HL-60/S4 treated with retinoic acid at 250 ng/mL for 4 days and 3 days (cell line): ENCODE measurements around the gene C20orf144.

ENCODE experiments used
- in situ Hi-C: fragments of 300-500 bp; cut with MboI; formaldehyde crosslinking; loops from 2 replicates; pipeline ENCODE4 v1.7.0; 2022; ENCODE audit warnings: low sequenced_read_pairs

C20orf144 gene

DNA sequence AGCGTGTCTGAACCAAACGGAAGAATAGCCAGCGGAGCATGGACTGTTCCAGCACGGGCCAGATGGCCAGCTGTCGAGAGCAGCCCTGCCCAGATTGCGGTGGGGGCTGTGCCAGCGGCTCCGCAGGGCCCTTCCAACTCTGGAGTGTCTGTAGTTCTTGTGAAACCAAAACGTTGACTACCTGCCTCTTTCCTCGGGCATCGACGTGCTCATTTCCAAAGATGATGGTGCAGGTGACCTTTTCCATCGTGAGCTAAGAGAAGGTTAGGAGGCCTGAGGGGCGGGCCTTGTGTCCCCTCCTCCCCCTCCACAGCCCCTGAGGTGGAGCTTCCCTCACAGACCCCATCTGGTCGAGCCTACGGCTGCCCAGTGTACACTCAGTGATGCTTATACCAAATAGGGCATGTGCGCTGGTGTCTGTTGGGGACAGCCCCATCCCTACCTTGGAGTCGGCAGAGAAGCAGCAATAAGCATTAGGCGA is 12.9 kb upstream of the C20orf144 start:
- in situ Hi-C loops: no loop called here

DNA sequence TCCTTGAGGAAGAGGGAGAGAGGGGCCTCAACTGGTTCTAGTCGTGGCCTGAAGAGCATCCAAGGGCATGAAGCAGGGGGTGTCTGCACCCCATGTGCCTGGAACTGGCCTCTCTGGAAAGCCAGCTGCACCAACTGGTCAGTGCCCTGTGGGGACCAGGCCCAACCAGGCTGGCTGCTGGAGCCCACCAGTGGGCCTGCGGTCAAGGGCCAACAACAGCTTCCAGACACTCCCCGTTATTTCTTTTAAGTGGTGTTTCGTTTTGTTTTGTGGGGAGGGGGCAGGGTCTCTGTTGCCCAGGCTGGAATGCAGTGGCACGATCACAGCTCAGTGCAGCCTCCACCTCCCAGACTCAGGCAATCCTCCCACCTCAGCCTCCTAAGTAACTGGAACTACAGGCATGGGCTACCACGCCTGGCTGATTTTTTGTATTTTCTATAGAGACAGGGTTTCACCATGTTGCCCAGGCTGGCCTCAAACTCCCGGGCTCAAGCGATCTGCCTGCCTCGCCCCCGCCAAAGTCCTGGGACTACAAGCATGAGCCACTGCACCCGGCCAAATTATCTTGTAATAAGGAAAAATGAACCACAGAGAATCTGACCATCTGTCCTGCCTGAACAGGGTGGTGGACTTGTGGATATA is 11.9 kb upstream of the C20orf144 start:
- in situ Hi-C loops: no loop called here

DNA sequence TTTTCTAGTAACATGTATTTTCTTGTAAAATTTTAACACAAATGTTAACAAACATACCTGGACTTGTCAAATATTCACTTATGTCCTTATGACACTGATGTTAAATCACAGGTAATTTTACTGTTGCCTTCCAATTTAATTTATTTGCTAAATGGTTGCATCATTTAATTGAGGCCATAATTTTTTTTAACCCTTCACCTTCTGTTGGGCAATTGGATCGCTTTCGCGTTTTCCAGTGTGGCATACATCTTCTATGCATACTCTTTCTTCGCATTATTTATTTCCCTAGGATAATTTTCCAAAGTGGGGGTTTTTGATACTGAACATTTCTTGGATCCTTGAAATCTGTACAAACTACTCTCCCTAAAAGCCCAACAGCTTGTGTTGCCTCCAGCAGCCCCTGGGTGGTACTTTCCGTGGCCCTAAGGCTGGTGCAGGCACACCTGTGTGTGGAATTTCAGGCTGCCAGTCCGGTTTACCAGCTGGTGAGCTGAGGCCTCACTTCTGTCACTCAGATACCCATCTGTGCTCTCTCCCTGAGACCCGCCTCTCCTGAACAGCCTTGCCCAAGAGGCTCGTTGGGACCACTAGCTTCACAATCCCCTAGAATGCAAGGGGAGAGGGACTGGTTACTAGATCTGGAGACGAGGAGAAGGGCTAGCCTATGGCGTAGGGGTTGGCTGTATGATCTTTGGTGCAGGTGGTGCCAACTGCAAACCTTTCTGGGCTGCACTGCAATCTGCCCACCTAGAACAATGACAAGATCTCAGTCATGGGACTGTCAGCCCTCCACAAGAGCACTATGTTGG is 11.2 kb upstream of the C20orf144 start:
- in situ Hi-C loops: no loop called here

DNA sequence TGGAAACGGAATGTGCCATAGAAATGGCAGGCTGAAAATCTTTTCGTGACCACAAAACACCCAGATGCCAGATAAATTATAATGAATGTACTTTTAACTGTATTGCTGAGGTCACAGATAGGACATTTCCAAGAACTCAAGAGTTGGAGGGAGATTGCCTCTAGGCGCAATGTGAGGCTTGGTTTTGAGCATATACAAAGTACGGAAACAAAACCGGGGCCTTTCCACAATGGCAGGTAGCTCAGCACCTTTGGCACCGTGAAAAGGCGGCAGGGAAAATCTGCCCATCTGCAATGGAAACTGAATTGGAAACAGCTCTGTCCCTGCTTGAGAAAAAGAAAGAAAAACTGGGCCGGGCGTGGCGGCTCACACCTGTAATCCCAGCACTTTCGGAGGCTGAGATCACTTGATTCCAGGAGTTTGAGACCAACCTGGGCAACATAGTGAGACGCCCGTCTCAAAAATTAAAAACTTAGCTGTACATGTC is 10.5 kb upstream of the C20orf144 start:
- in situ Hi-C loops: no loop called here

DNA sequence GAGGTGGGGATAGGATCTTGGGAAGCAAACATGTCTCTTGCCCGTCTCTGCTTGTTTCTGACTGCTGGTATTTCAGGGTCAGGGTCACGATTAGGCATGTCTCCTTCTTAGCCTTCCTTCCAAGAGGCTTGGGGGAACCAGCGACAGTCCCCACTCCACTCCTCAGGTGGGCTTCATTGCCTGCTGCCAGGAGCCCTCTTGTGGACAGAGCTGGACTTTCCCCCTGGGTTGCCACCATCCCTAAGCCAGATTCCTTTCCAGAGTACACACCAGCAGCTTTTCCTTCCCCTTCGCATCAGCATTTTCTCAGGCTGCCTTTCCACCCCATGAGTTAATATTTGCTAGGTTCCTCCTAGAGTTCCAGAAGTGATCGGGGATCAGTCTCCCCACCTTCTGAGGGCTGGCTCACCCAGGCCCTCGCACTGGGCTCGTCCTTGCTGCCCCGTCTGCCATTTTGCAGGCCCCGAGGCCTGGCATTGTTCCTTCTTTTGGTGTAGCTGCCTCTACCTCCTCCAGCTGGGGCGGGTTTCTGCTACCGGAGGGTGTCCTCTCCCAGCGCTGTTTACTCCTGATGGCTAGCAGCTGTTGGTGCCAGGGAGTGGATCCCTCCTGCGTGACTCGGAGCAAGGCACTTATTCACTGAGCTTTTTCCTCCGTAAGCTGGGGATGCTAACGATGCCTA is 8.8 kb upstream of the C20orf144 start:
- in situ Hi-C loops: no loop called here

DNA sequence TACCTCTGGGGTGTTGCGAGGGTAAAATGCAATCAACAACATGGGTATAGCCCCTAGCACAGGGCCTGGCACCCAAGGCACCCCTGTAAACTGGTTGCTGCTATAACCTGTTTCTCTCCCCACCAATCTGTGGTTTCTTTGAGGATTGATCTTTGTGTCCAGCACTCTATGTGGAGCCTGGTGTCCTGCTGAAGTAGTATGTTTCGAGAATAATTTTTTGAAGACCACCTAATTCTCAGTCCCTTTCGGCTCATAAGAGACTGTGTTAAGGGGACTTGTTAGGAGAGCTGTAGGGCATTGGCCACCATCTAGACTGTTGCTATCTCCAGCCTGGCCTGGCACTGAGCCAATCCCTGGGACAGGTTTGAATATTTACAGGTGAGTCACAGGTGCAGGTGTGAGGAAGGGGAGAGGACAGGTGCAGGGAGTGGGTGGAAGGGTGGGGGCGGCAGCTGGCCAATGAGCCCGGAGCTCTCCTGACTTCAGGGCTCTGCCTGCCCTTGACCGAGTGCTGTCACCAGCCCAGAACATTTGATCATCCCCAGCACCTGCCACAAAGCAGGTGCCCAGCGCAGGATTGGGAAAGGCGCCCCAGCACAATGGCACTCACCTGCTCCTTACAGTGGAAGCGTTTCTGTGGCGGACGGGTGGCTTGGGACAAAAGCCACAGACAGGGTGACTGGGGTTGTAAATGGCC is 8.1 kb upstream of the C20orf144 start:
- in situ Hi-C loops: no loop called here

DNA sequence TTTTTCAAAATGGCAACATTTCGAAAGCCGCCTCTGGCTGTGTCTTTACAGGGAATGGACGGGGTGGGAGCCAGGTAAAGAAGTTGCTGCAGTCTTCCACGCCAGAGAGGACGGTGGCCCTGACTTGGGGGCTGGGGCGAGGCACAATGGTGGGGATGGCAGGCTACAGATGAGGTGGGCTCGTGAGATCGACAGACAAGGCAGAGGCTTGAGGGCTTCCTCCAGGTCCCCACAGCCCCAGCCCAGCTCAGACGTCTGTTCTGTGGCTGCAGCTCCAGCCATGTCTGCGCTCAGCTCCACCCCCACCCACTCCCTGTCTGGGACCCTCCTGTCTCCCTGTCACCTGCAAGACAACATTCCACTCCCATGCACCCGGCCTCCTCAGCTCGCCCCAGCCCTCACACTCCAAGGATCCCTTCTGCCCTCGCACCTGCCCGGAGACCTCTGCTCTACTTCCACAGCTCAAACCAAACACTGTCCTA is 7.4 kb upstream of the C20orf144 start:
- in situ Hi-C loops: no loop called here

DNA sequence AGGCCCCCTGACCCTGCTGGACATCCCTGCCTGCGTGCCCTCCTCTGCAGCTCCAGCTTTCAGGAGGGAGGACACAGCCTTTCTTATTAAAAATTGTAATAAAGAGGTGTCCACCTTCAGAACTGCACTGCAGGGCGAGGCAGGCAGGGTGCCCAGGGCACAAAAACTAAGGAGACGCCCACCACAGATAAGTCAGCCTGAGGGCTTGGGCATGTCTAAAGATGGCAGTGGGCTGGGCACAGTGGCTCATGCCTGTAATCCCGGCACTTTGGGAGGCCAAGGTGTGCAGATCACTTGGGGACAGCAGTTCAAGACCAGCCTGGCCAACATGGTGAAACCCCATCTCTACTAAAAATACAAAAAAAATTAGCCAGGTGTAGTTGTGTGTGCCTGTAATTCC is 7.0 kb upstream of the C20orf144 start:
- in situ Hi-C loops: no loop called here

DNA sequence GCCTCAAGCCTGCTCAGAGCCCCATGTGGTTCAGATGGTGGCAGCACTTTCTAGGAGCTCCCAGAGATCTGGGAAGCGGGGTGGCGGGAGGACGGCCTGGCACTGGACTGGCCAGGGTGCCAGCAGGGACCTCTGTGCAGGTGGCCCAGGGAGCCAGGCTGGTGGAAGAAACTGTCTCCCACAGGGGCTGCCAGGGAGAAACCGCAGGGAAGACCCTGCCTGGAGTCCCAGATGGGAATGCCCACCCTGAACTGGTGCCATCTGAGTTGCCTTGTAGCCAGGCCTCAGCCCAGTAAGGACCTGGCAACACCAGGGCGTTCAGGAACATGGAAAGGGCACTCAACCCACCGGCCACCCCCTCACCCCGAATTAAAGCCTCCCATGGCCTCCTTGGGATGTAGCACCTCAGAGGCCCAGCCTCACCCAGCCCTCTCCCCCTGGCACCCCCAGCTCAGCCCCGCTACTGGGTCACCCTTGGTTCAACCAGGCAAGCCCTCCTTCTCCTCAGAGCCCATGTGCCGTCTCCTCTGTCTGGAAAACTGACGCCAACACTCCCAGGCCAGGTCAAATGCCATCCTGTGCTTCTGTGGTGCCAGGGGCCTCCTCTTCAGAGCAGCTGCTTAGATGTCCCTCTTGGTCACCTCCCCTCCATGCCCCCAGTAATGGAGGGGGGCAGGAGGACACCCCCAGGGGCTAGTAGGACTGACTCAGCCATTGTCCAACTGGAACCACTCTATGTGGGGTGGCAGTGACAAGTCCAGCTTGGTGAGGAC is 5.9 kb upstream of the C20orf144 start:
- in situ Hi-C loops: no loop called here

DNA sequence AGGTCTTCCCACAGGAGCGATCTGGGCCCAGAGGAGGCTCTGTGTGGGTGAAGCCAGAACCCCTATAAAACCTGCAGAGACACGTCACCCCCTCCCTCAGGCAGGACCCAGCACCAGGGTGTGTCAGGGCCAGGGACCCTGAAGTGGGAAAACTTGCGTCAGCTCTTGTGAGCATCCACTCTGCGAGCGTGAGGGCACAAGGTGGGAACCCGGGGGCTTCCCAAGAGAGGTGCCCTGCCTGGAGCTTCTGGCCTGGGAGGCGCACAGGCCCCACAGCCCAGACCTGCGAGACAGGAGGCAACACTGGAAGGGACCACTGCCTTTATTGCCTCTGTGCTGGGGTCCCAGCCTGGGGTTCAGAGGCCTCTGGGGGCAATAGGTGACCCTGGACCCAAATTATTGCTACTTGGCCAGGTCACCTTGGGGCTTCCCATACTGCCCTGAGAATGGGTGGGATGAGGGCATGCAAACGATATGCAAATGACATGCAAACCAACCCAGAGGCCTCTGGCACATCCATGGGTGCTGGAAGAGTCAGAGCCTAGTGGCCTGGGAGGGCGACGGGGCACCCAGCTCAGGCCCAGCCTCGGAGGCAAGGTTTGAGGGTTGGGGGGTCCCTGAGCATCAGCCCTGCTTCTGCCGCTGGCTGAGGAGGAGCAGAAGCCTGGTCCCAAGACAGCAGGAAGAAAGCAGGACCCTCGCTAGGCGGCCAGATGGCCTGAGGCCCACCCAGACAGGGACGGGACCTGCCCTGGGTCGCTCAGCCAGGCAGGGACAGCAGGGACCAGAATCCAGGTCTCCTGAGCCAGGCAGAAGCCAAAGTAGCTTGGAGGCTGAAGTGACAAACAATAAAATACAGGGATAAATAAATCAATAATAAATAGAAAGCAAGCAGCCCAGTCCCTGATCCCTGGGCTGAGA is 5.1 kb upstream of the C20orf144 start:
- in situ Hi-C loops: no loop called here

DNA sequence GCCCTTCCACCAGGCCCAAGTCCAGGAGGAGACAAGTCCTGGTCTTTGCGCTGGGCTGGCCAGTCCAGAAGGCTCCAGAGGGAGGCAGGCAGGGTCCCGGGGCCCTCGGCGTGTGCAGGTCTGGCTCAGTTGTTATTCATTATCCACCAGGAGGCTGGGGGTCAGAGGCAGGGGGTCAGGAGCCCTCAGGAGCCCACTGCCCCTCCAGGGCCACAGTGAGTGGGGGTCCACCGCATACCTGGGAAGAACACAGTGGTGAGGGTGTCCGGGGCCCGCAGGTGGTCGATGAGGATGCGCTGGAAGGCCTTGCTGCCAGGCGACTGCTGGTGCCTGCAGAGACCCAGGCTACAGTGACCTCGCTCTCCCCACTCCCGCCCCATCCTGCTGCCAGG is 4.4 kb upstream of the C20orf144 start:
- in situ Hi-C loops: no loop called here

DNA sequence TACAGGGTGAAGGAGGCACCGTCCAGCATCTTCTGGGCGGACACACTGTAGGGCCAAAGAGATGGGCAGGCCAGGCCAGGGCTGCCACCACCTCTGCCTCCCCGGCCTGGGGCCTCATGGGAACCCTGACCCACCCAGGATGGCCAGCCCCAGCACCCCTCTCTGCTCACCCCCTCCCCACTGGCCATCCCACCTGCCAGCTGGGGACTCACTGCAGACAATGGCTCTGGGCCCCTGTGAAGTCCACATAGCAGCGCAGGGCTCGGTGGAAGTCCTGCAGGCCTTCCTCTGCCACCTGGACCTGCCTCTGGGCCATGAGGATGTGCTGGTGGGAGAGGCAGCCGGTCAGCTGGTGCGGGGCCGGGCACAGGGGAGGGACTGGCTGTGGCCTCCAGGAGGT is 3.6 kb upstream of the C20orf144 start:
- in situ Hi-C loops: no loop called here

DNA sequence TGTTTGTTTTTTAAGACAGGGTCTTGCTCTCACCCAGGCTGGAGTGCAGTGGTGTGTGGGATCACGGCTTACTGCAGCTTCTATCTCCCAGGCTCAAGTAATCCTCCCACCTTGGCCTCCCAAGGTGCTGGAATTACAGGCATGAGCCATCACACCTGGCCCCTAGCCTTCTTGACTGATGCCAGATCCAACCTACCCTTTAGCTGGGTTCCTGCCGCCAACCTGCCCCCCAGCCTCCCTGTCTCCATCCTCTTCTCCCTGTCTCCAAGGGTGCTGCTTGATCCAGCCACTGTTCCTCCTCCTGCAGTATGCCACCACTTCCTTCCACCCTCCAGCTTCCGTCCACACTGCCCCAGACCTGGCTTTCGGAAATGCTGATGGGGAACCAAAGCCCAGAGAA is 3.2 kb upstream of the C20orf144 start:
- in situ Hi-C loops: no loop called here

DNA sequence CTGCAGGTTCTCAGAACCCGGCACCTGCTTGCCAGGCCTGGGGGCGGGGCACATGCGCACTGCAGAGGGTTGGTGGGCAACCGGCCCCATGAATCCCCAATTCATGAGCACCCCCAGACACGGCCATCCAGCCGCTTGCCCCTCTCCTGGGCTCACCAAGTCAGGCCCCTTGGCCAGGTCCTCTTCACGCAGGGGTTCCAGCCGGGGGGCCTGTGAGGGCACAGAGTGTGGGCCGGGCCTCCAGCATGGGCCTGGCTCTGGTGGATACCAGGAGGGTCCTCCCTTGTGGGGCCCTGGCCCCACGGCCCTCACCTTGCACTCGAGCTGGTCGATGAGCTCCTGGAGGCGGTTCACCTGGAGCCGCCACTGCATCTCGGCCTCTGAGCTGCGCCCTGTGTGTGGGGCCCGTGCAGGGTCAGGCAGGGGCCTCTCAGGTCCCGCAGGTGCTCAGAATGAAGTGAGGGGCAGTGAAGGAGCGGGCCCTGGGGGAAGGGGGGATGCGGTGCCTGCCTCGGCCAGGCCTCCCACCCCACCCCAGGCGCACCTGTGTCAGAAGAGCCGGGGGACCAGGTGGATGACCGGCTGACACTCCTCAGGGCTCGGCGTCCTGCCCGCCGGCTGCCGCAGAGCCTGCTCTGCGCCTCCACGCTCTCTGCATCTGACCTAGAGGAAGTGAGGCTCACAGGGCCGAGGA is 2.6 kb upstream of the C20orf144 start:
- in situ Hi-C loops: loop anchor here (10.0 kb wide), 1 partner anchor 205 kb away; no protein-coding TSS in a partner anchor

DNA sequence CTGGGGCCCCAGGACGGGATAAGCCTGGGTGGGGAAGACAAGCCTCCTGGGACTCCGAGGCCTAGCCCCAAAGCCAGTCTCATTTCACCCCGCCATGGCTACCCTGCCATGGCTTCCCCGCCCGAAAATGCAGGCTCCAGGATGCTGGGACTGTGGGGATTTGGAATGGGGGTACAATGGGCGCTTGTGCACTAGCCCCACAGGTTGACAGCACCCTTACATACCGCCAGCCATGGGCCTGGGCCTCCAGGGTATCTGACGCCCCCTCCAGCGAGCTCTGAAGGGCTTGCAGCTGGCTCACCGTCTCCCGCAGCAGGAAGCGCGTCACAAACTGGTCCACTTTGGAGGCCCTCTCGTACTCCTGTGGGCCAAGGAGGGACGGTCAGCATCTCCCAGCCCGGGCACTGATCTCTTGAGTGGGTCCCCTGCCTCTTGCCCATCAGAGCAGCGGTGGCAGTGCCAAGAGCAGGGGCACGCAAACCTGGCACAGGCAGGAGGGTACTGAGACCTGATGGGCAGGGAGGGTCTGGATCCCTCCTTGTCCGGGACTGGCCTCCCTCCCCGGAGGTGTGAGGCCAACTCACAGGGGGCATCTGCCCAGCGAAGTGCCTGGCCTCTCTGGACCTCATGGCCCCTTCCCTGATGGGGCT is 2.0 kb upstream of the C20orf144 start:
- in situ Hi-C loops: loop anchor here (10.0 kb wide), 1 partner anchor 205 kb away; no protein-coding TSS in a partner anchor

DNA sequence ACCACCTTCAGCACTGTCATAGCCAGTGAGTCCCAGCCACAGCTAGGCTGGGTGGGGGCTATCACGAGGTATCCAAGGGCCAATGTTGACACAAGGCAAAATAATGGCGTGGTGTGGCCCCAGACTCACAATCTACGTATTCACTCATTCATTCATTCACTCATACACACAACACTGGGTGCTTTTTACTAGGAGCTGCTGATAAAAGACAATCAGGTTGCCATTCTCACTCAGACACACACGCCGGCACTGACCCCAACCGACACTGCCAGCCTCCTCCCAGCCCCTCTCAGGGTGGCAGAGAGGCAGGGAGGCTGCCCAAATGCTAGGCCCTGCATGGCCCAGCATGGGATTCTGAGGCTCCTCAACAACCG is 1.5 kb upstream of the C20orf144 start:
- in situ Hi-C loops: loop anchor here (10.0 kb wide), 1 partner anchor 206 kb away; no protein-coding TSS in a partner anchor

DNA sequence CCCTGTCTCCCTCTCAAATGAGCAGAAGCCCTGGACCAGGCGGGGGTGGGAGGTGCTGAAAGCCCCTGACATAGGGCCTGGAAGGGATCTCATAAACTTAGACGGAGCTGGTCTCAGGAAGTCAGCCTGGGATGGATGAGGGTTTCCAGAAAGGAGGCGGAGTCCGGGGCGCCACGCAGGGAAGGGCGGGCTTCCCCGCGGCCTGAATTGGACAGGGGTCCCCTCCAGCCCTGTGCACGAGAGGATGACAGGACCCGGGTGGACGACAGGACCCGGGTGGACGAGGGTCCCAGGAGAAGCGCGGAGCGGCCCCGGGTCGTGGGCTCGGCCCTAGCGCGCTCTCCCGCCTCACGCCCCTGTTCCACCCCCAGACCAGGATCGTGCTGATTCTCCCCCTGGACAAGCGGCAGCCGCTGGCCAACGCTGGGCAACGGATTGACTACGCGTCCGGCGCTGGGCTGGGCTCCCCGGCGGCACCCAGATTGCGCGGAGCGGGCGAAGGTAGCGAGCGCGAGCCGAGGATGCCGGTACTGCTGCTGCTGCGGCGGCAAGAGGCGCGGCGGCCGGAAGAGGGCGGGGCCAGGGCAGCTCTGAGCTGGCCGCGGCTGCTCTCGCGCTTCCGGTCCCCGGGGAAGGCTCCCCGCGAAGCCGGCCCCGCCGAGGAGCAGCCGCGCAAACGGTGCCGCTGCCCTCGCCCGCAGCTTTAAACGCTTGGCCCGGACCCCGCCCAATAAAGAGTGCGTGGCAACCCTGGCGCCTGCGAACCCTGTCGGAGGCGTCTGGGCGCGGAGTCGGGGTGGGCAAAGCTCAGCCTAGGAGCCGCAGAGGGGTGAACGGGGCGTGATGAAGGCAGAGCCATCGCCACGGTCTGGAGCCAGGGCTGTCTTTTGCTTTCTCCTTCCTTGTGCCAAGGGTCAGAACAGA is 1.3 kb downstream of the C20orf144 start:
- in situ Hi-C loops: loop anchor here (10.0 kb wide), 1 partner anchor 209 kb away; no protein-coding TSS in a partner anchor
